Ascending aorta (tissue), 2 donors: Measurements from ENCODE around the gene KIRREL1. TPM values are rescaled to one million over a fixed set of nuclear protein-coding genes. Genes with fewer than 3 reads are reported as not detected.

Experiments
- DNase-seq, 2 donors: peaks; one replicate each; pipeline ENCODE4 v3.0.0-alpha.2; 2019; ENCODE audit warnings: low spot score in 2 of 2
- H3K27ac ChIP-seq, 2 donors: fragments of 200-600 bp; sonication (generic); one replicate each; pipeline ENCODE4 v1.5.1; 2016 to 2017; ENCODE audit warnings: mild to moderate bottlenecking in 1 of 2
- H3K27me3 ChIP-seq: fragments of 200-600 bp; sonication (generic); one replicate; pipeline ENCODE4 v1.5.1; 2017
- H3K36me3 ChIP-seq, 2 donors: fragments of 200-600 bp; sonication (generic); one replicate each; pipeline ENCODE4 v1.5.1; 2016
- H3K4me1 ChIP-seq, 2 donors: fragments of 200-600 bp; sonication (generic); one replicate each; pipeline ENCODE4 v1.5.1; 2016 to 2017; ENCODE audit warnings: mild to moderate bottlenecking in 1 of 2
- H3K4me3 ChIP-seq, 2 donors: fragments of 200-600 bp; sonication (generic); one replicate each; pipeline ENCODE4 v1.5.1; 2016 to 2017; ENCODE audit warnings: mild to moderate bottlenecking in 1 of 2
- H3K9me3 ChIP-seq, 2 donors: fragments of 200-600 bp; sonication (generic); one replicate each; pipeline ENCODE4 v1.5.1; 2016
- CTCF ChIP-seq, 3 experiments: fragments of 200-600 bp in 2 of 3; fragments of 450-650 bp in 1 of 3; sonication (generic) in 2 of 3; IDR thresholded peaks; one replicate each; pipeline ENCODE4 v1.5.1; 2016 to 2019; ENCODE audit warnings: antibody characterized with exemption in 3 of 3, mild to moderate bottlenecking in 1 of 3, moderate library complexity in 1 of 3
- intact Hi-C: fragments of 100-400 bp; cut with DNase I; formaldehyde crosslinking; loops from one replicate; pipeline ENCODE4 v1.15.1; 2023
- total RNA-seq: library from RNA; depleted of rRNA; stranded (reverse); fragments of >200 nt; gene quantifications from one replicate; pipeline ENCODE4 v1.1.0, GENCODE V29; 2016

KIRREL1 gene
- total RNA-seq, 1 donor from 2014 or later: 114 TPM

GRCh38 chr1:158037008-158037865, 43.8 kb downstream of the KIRREL1 start:
- H3K4me1 ChIP-seq: peaks cover 6 to 25% of the 10 kb centered on the region in 2 donors
- TF ChIP-seq CTCF (IDR thresholded peaks at IDR 0.05): no peak
- peak overlapping the region; percentile 26 to 45 for H3K27ac ChIP-seq
- no peaks in the 10 kb centered on the region for H3K36me3 ChIP-seq
- H3K4me3 ChIP-seq: no peak overlapping the region
- no peaks in the 10 kb centered on the region for H3K9me3 ChIP-seq
- DNase-seq: no peak
- H3K27me3 ChIP-seq: no peaks in the 10 kb centered on the region
- intact Hi-C loops: loop anchor here (5.0 kb wide), 2 partner anchors 50 to 85 kb away; no protein-coding TSS in a partner anchor

DNA sequence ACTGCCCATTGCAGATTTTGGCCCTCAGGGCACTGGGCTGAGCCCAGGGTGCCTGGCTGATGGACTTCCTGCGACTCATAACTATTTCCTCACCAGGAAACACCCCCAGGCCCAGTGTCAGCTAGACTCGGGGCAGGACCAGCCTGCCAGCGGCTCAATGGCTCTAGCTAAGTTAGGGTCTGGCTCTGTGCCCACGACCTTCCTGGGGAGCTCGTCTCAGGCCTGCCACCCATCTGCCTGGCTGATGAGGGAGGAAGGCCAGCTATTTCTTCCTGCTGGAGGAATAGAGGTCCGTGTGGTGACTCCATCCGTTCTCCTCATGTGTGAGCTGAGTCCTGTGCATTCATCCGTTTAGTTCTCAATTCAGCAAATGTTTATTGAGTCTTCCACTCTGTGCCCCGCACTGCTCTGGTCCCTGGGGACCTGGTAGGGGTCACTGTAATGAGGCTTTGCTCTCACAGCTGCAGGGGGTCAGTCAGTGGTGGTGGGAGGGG, 44.5 kb downstream of the KIRREL1 start:
- TF ChIP-seq CTCF (IDR thresholded peaks at IDR 0.05): no peak
- no peaks in the 10 kb centered on the region for H3K27me3 ChIP-seq
- peaks cover 6 to 25% of the 10 kb centered on the region in 2 donors for H3K4me1 ChIP-seq
- intact Hi-C loops: loop anchor here (5.0 kb wide), 2 partner anchors 49 to 84 kb away; no protein-coding TSS in a partner anchor
- no peak overlapping the region for H3K4me3 ChIP-seq
- H3K9me3 ChIP-seq: no peaks in the 10 kb centered on the region
- peak overlapping the region in 1 of 2 donors; percentile 26 for H3K27ac ChIP-seq
- DNase-seq: peak in 1 of 2 donors; percentile 79
- H3K36me3 ChIP-seq: no peaks in the 10 kb centered on the region

DNA sequence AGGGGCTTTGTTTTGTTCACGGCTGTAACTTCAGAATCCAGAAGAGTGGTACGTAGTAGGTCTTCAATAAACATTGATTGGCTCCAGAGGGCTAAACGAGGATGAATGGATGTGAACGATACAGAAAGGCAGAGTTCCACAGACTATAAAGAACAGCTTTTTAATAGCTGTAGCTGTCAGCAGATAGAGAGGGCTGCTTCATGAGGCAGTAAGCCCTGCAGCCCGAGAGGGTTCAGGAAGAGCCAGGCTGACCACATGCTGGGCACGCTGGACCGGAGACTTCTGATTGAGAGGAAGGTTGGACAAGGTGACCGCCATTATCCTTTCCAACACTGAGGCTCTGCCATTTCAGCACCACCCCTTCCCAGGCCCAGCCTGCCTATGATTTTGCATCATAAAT, 45.3 kb downstream of the KIRREL1 start:
- intact Hi-C loops: loop anchor here (5.0 kb wide), 2 partner anchors 49 to 84 kb away; no protein-coding TSS in a partner anchor
- H3K4me1 ChIP-seq: peaks cover 8 to 25% of the 10 kb centered on the region in 2 donors
- no peak overlapping the region for H3K27ac ChIP-seq
- H3K36me3 ChIP-seq: no peaks in the 10 kb centered on the region
- peak in 1 of 3 experiments; percentile 6 for TF ChIP-seq CTCF (IDR thresholded peaks at IDR 0.05)
- no peak overlapping the region for H3K4me3 ChIP-seq
- H3K27me3 ChIP-seq: no peaks in the 10 kb centered on the region
- no peak for DNase-seq
- H3K9me3 ChIP-seq: no peaks in the 10 kb centered on the region

GRCh38 chr1:158039380-158039779, 45.9 kb downstream of the KIRREL1 start:
- intact Hi-C loops: loop anchor here (5.0 kb wide), 2 partner anchors 48 to 83 kb away; no protein-coding TSS in a partner anchor
- Histone ChIP-seq H3K4me1 (peaks cover 9 to 28% of the 10 kb centered on the region in 2 donors), H3K4me3 (no peak overlapping the region), H3K27me3 (no peaks in the 10 kb centered on the region), H3K27ac (no peak overlapping the region), H3K9me3 (no peaks in the 10 kb centered on the region), H3K36me3 (no peaks in the 10 kb centered on the region)
- DNase-seq: no peak
- no peak for TF ChIP-seq CTCF (IDR thresholded peaks at IDR 0.05)

DNA sequence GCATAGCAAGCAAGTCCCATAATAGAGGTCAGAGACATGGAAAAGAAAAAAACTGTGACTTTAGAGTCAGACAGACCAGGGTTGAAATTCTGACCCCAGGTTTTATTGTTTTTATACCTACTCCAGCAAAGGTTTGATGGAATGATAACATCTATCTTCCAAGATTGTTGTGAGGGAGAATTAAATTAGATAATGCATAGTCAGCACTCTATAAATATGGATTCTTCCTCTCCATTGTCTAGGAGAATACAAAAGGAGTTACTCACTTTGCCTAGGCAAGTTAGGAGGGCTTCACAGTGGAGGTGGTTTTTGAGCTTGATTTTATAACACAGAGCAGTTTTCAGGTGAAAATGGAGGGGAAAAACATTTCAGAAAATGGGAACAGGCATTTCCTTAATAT, 46.9 kb downstream of the KIRREL1 start:
- intact Hi-C loops: no loop called here
- H3K36me3 ChIP-seq: no peaks in the 10 kb centered on the region
- TF ChIP-seq CTCF (IDR thresholded peaks at IDR 0.05): no peak
- no peaks in the 10 kb centered on the region for H3K27me3 ChIP-seq
- no peak overlapping the region for H3K4me3 ChIP-seq
- H3K4me1 ChIP-seq: peaks cover 9 to 32% of the 10 kb centered on the region in 2 donors
- no peak overlapping the region for H3K27ac ChIP-seq
- no peak for DNase-seq
- no peaks in the 10 kb centered on the region for H3K9me3 ChIP-seq
